ENCODE data around the gene USPL1.

DNA sequence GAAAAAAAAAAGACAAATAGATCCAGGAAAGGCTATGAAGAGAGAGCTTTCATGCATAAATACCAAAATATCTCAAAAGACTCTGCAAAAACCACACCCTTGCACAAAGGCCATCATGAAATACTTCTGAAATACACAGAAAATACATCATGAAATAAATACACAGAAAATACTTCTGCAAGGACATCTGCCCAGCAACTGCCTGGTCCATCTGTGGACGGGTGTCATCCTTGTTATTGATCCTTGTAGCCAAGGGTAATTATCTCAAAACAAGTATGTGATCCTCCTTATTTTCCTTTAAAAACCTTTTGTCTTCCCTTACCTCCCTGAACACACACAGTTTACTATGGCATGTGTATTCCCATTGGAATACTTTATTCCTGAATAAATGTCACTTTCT, 6.9 kb downstream of the USPL1 start:
- TF ChIP-seq POLR2A (IDR thresholded peaks at IDR 0.05; ENCODE audit: low read length) (no peak), EP300 (IDR thresholded peaks at IDR 0.05) (no peak), RAD21 (conservative IDR thresholded peaks at IDR 0.05 in 1 of 2, IDR thresholded peaks at IDR 0.05 in 1 of 2) (no peak), SMC3 (IDR thresholded peaks at IDR 0.05) (no peak), CEBPB (IDR thresholded peaks at IDR 0.05) (no peak), KDM1A (IDR thresholded peaks at IDR 0.05; ENCODE audit: low read depth) (no peak), CHD4 (IDR thresholded peaks at IDR 0.05; ENCODE audit: borderline replicate concordance) (no peak), CBX2 (IDR thresholded peaks at IDR 0.05; ENCODE audit: borderline replicate concordance, low read depth) (no peak), ZNF302 (CRISPR knock-in tag; IDR thresholded peaks at IDR 0.05) (no peak)
- TF ChIP-seq, protein P1, sequence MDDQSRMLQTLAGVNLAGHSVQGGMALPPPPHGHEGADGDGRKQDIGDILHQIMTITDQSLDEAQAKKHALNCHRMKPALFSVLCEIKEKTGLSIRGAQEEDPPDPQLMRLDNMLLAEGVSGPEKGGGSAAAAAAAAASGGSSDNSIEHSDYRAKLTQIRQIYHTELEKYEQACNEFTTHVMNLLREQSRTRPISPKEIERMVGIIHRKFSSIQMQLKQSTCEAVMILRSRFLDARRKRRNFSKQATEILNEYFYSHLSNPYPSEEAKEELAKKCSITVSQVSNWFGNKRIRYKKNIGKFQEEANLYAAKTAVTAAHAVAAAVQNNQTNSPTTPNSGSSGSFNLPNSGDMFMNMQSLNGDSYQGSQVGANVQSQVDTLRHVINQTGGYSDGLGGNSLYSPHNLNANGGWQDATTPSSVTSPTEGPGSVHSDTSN (IDR thresholded peaks at IDR 0.05) = no peak
- TF ChIP-seq, protein P2, sequence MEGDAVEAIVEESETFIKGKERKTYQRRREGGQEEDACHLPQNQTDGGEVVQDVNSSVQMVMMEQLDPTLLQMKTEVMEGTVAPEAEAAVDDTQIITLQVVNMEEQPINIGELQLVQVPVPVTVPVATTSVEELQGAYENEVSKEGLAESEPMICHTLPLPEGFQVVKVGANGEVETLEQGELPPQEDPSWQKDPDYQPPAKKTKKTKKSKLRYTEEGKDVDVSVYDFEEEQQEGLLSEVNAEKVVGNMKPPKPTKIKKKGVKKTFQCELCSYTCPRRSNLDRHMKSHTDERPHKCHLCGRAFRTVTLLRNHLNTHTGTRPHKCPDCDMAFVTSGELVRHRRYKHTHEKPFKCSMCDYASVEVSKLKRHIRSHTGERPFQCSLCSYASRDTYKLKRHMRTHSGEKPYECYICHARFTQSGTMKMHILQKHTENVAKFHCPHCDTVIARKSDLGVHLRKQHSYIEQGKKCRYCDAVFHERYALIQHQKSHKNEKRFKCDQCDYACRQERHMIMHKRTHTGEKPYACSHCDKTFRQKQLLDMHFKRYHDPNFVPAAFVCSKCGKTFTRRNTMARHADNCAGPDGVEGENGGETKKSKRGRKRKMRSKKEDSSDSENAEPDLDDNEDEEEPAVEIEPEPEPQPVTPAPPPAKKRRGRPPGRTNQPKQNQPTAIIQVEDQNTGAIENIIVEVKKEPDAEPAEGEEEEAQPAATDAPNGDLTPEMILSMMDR (IDR thresholded peaks at IDR 0.05) = no peak
- TF ChIP-seq, protein P3, sequence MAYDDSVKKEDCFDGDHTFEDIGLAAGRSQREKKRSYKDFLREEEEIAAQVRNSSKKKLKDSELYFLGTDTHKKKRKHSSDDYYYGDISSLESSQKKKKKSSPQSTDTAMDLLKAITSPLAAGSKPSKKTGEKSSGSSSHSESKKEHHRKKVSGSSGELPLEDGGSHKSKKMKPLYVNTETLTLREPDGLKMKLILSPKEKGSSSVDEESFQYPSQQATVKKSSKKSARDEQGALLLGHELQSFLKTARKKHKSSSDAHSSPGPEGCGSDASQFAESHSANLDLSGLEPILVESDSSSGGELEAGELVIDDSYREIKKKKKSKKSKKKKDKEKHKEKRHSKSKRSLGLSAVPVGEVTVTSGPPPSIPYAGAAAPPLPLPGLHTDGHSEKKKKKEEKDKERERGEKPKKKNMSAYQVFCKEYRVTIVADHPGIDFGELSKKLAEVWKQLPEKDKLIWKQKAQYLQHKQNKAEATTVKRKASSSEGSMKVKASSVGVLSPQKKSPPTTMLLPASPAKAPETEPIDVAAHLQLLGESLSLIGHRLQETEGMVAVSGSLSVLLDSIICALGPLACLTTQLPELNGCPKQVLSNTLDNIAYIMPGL (CRISPR knock-in tag; IDR thresholded peaks at IDR 0.05; ENCODE audit: borderline replicate concordance) = no peak
- TF ChIP-seq, protein P4, sequence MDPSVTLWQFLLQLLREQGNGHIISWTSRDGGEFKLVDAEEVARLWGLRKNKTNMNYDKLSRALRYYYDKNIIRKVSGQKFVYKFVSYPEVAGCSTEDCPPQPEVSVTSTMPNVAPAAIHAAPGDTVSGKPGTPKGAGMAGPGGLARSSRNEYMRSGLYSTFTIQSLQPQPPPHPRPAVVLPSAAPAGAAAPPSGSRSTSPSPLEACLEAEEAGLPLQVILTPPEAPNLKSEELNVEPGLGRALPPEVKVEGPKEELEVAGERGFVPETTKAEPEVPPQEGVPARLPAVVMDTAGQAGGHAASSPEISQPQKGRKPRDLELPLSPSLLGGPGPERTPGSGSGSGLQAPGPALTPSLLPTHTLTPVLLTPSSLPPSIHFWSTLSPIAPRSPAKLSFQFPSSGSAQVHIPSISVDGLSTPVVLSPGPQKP (IDR thresholded peaks at IDR 0.05; ENCODE audit: low read depth, low read length) = no peak
- TF ChIP-seq, protein P5, sequence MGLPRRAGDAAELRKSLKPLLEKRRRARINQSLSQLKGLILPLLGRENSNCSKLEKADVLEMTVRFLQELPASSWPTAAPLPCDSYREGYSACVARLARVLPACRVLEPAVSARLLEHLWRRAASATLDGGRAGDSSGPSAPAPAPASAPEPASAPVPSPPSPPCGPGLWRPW (IDR thresholded peaks at IDR 0.05) = no peak

Measured in A549 (cell line).